KMS-11 (cell line): Measurements from ENCODE around the gene ZBTB43.

Experiments
- H2AFZ ChIP-seq: fragments of 200-600 bp; sonication (generic); 2 replicates; pipeline ENCODE4 v1.6.1; 2016; ENCODE audit warnings: antibody characterized with exemption, mixed run types, low read depth
- H3K27ac ChIP-seq: fragments of 200-600 bp; sonication (generic); 2 replicates; pipeline ENCODE4 v1.6.1; 2016; ENCODE audit warnings: mild to moderate bottlenecking, mixed run types
- H3K27me3 ChIP-seq: fragments of 200-600 bp; sonication (generic); 2 replicates; pipeline ENCODE4 v1.6.1; 2017; ENCODE audit warnings: mild to moderate bottlenecking, low read depth, mixed run types, moderate library complexity; ENCODE audit not compliant: insufficient read depth
- H3K36me3 ChIP-seq: fragments of 200-600 bp; sonication (generic); 2 replicates; pipeline ENCODE4 v1.6.1; 2017; ENCODE audit warnings: mild to moderate bottlenecking, mixed run types; ENCODE audit not compliant: insufficient read depth
- H3K4me1 ChIP-seq: fragments of 200-600 bp; sonication (generic); 2 replicates; pipeline ENCODE4 v1.6.1; 2016; ENCODE audit warnings: mild to moderate bottlenecking, low read depth, mixed run types; ENCODE audit not compliant: poor library complexity, severe bottlenecking
- H3K4me2 ChIP-seq: fragments of 200-600 bp; sonication (generic); 2 replicates; pipeline ENCODE4 v1.7.0; 2016; ENCODE audit warnings: mild to moderate bottlenecking, mixed run types
- H3K4me3 ChIP-seq: fragments of 200-600 bp; sonication (generic); IDR thresholded peaks from 2 replicates; pipeline ENCODE4 v1.6.1; 2017; ENCODE audit warnings: low read depth, low read length, mixed read lengths; ENCODE audit not compliant: insufficient read depth
- H3K79me2 ChIP-seq: fragments of 200-600 bp; sonication (generic); 2 replicates; pipeline ENCODE4 v1.6.1; 2016; ENCODE audit warnings: low read depth, mixed run types; ENCODE audit not compliant: insufficient read depth
- H3K9ac ChIP-seq: fragments of 200-600 bp; sonication (generic); 2 replicates; pipeline ENCODE4 v1.6.1; 2016; ENCODE audit warnings: mild to moderate bottlenecking, mixed run types
- H4K20me1 ChIP-seq: fragments of 200-600 bp; sonication (generic); 2 replicates; pipeline ENCODE4 v1.6.1; 2016; ENCODE audit warnings: mild to moderate bottlenecking, mixed run types; ENCODE audit not compliant: insufficient read depth
- TF ChIP-seq, protein P1 (sequence below): fragments of 200-600 bp; sonication (generic); conservative IDR thresholded peaks from 2 replicates; pipeline ENCODE4 v1.6.1; 2017; ENCODE audit warnings: low read depth, mild to moderate bottlenecking, antibody characterized with exemption, low read length, moderate library complexity, mixed read lengths

ZBTB43 gene

DNA sequence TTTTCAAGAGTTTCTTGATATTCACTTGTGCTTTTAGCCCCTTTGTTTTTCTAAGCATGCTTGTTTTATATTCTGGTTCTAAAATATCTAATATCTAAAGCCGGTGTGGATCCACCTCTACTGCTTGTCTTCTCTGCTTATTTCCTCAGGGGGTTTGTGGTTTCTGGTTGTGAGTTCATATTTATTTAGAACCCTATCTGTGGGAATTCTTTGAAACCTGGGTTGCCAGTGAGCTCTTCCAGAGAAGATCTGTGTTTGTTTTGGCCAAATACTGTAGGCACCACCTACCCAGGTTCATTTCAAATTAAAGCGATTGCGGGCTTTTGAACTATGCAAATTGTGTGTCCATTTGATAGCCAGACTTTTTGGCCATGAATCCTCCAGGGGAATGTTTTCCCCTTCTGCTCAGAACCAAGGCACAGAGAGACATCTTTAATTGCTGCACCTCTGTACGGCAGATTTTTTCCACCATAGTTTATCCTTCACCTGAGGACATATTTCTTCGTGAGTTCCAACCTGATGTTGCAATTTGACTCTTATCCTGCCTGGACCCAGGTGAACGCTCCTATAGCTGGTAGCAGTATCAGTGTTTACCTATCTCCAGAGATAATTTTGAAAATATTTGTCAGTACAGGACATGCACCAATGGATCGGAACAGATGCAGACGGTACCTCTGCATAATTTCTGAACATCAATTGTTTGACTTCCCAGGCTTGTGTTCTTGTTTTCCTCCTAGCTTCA is 2.4 kb upstream of the ZBTB43 start:
- H3K36me3 ChIP-seq, result no peaks in the 10 kb centered on the region
- no peak overlapping the region for H2AFZ ChIP-seq
- H3K4me3 ChIP-seq, result no peak overlapping the region
- peaks cover 22% of the 10 kb centered on the region for H3K79me2 ChIP-seq
- no peak overlapping the region for H3K4me2 ChIP-seq
- no peaks in the 10 kb centered on the region for H3K27me3 ChIP-seq
- H4K20me1 ChIP-seq, result no peaks in the 10 kb centered on the region
- TF ChIP-seq, protein P1, sequence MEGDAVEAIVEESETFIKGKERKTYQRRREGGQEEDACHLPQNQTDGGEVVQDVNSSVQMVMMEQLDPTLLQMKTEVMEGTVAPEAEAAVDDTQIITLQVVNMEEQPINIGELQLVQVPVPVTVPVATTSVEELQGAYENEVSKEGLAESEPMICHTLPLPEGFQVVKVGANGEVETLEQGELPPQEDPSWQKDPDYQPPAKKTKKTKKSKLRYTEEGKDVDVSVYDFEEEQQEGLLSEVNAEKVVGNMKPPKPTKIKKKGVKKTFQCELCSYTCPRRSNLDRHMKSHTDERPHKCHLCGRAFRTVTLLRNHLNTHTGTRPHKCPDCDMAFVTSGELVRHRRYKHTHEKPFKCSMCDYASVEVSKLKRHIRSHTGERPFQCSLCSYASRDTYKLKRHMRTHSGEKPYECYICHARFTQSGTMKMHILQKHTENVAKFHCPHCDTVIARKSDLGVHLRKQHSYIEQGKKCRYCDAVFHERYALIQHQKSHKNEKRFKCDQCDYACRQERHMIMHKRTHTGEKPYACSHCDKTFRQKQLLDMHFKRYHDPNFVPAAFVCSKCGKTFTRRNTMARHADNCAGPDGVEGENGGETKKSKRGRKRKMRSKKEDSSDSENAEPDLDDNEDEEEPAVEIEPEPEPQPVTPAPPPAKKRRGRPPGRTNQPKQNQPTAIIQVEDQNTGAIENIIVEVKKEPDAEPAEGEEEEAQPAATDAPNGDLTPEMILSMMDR, result no peak
- no peak overlapping the region for H3K9ac ChIP-seq
- H3K27ac ChIP-seq, result no peak overlapping the region
- peaks cover 25% of the 10 kb centered on the region for H3K4me1 ChIP-seq

DNA sequence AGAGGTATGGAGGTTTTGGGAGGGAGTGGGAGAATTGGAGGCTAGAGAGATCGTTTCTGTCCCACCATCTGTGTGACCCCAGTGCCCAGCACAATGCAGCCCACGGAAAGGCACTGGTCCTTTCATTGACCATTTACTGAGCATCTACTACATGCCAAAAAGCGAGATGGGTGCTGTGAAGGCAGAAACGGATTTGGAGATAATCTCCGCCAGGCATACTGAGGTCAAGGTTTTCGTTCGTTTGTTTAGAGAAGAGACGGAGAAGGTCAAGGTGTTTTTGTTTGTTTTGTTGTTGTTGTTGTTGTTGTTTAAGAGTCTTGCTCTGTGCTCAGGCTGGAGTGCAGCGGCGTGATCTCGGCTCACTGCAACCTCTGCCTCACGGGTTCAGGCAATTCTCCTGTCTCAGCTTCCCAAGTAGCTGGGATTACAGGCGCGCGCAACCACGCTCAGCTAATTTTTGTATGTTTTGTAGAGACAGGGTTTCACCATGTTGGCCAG is 593 bp upstream of the ZBTB43 start:
- H3K4me3 ChIP-seq, result no peak overlapping the region
- no peak overlapping the region for H3K27ac ChIP-seq
- peaks cover 40% of the 10 kb centered on the region for H3K79me2 ChIP-seq
- peak overlapping the region; percentile 84 for H2AFZ ChIP-seq
- peaks cover 38% of the 10 kb centered on the region for H3K4me1 ChIP-seq
- no peaks in the 10 kb centered on the region for H3K27me3 ChIP-seq
- H4K20me1 ChIP-seq, result no peaks in the 10 kb centered on the region
- TF ChIP-seq, protein P1, result no peak
- H3K4me2 ChIP-seq, result peak overlapping the region; percentile 29; the same call in 1 of the 2 replicates
- no peaks in the 10 kb centered on the region for H3K36me3 ChIP-seq
- no peak overlapping the region for H3K9ac ChIP-seq

DNA sequence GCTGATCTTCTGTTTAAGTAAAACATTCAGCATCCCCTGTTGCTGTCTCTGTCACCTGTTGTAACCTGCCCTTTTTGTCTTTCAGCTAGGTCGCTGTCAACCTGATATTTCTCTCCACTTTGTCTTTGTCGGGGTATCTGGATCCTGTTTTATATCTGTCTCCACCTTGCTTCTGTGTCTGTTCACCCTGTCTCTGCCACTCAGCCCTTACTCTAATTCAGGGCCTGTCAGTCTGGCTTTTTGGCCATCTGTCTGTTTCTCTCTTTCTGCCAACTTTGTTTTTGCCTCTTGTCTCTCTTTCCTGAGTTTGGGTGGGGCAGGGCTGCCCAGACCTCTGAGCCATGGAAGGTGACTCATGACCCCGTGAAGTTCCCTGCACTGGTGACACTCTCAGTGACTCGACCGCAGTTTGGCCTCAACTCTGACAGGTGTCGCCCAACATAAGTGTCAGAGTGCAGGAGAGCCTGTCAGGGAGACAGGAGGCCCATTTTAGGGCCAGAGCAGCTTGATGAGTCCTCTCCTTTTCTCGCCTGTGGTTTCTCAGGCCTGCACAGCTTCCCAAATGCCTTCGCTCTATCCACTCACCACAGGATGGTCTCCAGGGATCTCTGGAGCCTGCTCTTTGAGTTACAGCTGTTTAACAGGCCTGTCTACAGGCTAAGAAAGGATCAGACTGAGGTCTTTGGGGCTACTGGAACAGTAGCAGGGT is 868 bp downstream of the ZBTB43 start:
- Histone ChIP-seq H3K4me3 (peak overlapping the region; percentile 57), H2AFZ (peak overlapping the region; percentile 84), H3K4me2 (peak overlapping the region; percentile 95), H3K9ac (peak overlapping the region; percentile 38; the same call in 1 of the 2 replicates), H3K27me3 (no peaks in the 10 kb centered on the region), H3K27ac (peak overlapping the region; percentile 67), H3K4me1 (peaks cover 38% of the 10 kb centered on the region), H4K20me1 (no peaks in the 10 kb centered on the region), H3K79me2 (peaks cover 51% of the 10 kb centered on the region), H3K36me3 (no peaks in the 10 kb centered on the region)
- TF ChIP-seq, protein P1, result no peak

DNA sequence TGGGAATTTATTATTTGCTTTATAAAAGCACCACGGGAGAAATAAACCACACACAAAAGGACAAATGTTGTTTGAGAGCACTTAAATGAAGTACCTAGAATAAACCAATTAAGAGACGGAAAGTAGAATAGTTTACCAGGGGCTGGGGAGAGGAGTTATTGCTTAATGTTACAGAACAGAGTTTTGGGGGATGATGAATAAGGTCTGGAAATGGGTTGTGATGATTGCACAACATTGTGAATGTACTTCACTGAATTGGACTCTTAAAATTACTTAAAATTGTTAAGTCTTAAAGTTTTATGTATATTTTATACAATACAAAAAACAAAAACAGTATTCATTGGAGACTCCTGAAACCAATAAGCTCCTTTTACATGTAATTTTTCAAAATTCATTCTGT is 1.5 kb downstream of the ZBTB43 start:
- H3K79me2 ChIP-seq, result peaks cover 51% of the 10 kb centered on the region
- H3K27ac ChIP-seq, result peak overlapping the region; percentile 67
- no peaks in the 10 kb centered on the region for H3K36me3 ChIP-seq
- H3K27me3 ChIP-seq, result no peaks in the 10 kb centered on the region
- TF ChIP-seq, protein P1, result no peak
- no peak overlapping the region for H3K4me3 ChIP-seq
- peak overlapping the region; percentile 95 for H3K4me2 ChIP-seq
- peaks cover 38% of the 10 kb centered on the region for H3K4me1 ChIP-seq
- no peaks in the 10 kb centered on the region for H4K20me1 ChIP-seq
- H2AFZ ChIP-seq, result 0 out of 2 replicates have a peak overlapping the region, but pooled peaks have one; percentile 84
- H3K9ac ChIP-seq, result peak overlapping the region; percentile 38; the same call in 1 of the 2 replicates
